Measurements from ENCODE around the gene NR2C1.

- TF ChIP-seq POLR2A (IDR thresholded peaks at IDR 0.05) (no peak), CTCF (IDR thresholded peaks at IDR 0.05) (no peak)
These were observed 86.2 kb downstream of the NR2C1 start for GRCh38 chr12:94987076-94987669.

Measured in lower leg skin (tissue), 3 donors.